Smooth muscle cell (in vitro differentiated cells): Measurements from ENCODE around the gene XKR3. TPM values are rescaled to one million over a fixed set of nuclear protein-coding genes. Genes with fewer than 3 reads are reported as not detected.
"Not testable (repeated sequence)": the region's sequence is repeated elsewhere in the genome, so short reads cannot be mapped to it uniquely, and the experiment has no call there.

Experiments
- DNase-seq: peaks from one replicate; lab custom pipeline; 2025; ENCODE audit not compliant: unreplicated experiment; lab: John Stamatoyannopoulos, UW
- H2AFZ ChIP-seq: fragments of 200-600 bp; sonication (generic); 2 replicates; pipeline ENCODE4 v1.6.0; 2016; ENCODE audit warnings: antibody characterized with exemption, low read depth, mild to moderate bottlenecking
- H3F3A ChIP-seq: fragments of 200-600 bp; sonication (generic); 2 replicates; pipeline ENCODE4 v1.6.0; 2017; ENCODE audit warnings: antibody characterized with exemption, low read depth
- H3K27ac ChIP-seq: fragments of 200-600 bp; sonication (generic); 2 replicates; pipeline ENCODE4 v1.5.1; 2016; ENCODE audit warnings: low read depth, mild to moderate bottlenecking
- H3K27me3 ChIP-seq: fragments of 200-600 bp; sonication (generic); 2 replicates; pipeline ENCODE4 v1.6.1; 2016; ENCODE audit warnings: low read depth, mild to moderate bottlenecking
- H3K36me3 ChIP-seq: fragments of 200-600 bp; sonication (generic); 2 replicates; pipeline ENCODE4 v1.5.1; 2016; ENCODE audit warnings: low read depth
- H3K4me1 ChIP-seq: fragments of 200-600 bp; sonication (generic); 2 replicates; pipeline ENCODE4 v1.5.1; 2016; ENCODE audit warnings: low read depth
- H3K4me2 ChIP-seq: fragments of 200-600 bp; sonication (generic); 2 replicates; pipeline ENCODE4 v1.6.0; 2016; ENCODE audit warnings: mild to moderate bottlenecking
- H3K4me3 ChIP-seq: fragments of 200-600 bp; sonication (generic); 2 replicates; pipeline ENCODE4 v1.5.1; 2016; ENCODE audit warnings: mild to moderate bottlenecking
- H3K79me2 ChIP-seq: fragments of 200-600 bp; sonication (generic); 2 replicates; pipeline ENCODE4 v1.6.0; 2016; ENCODE audit warnings: low read depth, mild to moderate bottlenecking
- H3K9ac ChIP-seq: fragments of 200-600 bp; sonication (generic); 2 replicates; pipeline ENCODE4 v1.6.0; 2016; ENCODE audit warnings: low read depth
- H3K9me3 ChIP-seq: fragments of 200-600 bp; sonication (generic); replicated peaks from 2 replicates; pipeline ENCODE4 v1.5.1; 2016; ENCODE audit warnings: low read depth
- H4K20me1 ChIP-seq: fragments of 200-600 bp; sonication (generic); 2 replicates; pipeline ENCODE4 v1.6.0; 2016; ENCODE audit warnings: low read depth
- WGBS: methylation state at CpG from one replicate; pipeline ENCODE4 v1.1.7; 2016; ENCODE audit warnings: low lambda C conversion rate; 5-methylcytosine and 5-hydroxymethylcytosine counted together
- polyA plus RNA-seq: library from polyadenylated mRNA; unstranded; fragments of >200 nt; fragmentation: Nextera tagmentation; extraction: Ambion mirVana; gene quantifications from 2 replicates; pipeline ENCODE4 v1.2.1, GENCODE V29; 2016
- total RNA-seq: library from RNA; depleted of rRNA; stranded (reverse); fragments of >200 nt; gene quantifications from 2 replicates; pipeline ENCODE4 v1.2.3, GENCODE V29; 2014
- TF ChIP-seq, protein P1 (sequence below): fragments of 200-600 bp; sonication (generic); IDR thresholded peaks from 2 replicates; pipeline ENCODE4 v1.5.1; 2017; ENCODE audit warnings: borderline replicate concordance, mild to moderate bottlenecking, antibody characterized with exemption; ENCODE audit not compliant: insufficient read depth, poor library complexity, severe bottlenecking

Gene XKR3
- total and polyA plus RNA-seq, 2 experiments from 2014 or later, result not detected

DNA sequence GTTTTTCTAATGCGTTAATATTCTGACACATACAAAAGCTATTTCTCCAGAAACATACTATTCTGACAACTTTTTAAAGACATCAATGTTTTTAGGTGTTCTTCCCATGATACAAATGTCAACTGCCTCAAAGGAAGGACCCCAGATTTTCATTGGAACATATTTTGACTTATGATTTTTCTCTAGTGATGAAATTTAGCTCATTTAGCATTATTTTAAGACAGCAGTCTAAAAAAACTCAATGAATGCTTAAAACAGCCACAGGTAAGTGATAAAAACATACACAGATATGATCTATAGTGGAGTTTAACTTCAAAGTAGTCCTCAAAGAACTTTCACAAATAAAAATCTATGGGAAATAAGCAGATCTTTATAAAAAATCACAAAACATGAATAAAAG lies 24.9 kb downstream of the XKR3 start:
- Histone ChIP-seq H3K36me3 (no peaks in the 10 kb centered on the region), H3K4me3 (no peak overlapping the region), H3F3A (no peaks in the 10 kb centered on the region), H3K9me3 (no peaks in the 10 kb centered on the region), H3K9ac (no peak overlapping the region), H3K79me2 (no peaks in the 10 kb centered on the region), H3K27ac (no peak overlapping the region), H3K4me1 (no peaks in the 10 kb centered on the region), H4K20me1 (no peaks in the 10 kb centered on the region), H3K27me3 (no peaks in the 10 kb centered on the region), H2AFZ (no peak overlapping the region), H3K4me2 (no peak overlapping the region)
- DNase-seq, result no peak
- TF ChIP-seq, protein P1, sequence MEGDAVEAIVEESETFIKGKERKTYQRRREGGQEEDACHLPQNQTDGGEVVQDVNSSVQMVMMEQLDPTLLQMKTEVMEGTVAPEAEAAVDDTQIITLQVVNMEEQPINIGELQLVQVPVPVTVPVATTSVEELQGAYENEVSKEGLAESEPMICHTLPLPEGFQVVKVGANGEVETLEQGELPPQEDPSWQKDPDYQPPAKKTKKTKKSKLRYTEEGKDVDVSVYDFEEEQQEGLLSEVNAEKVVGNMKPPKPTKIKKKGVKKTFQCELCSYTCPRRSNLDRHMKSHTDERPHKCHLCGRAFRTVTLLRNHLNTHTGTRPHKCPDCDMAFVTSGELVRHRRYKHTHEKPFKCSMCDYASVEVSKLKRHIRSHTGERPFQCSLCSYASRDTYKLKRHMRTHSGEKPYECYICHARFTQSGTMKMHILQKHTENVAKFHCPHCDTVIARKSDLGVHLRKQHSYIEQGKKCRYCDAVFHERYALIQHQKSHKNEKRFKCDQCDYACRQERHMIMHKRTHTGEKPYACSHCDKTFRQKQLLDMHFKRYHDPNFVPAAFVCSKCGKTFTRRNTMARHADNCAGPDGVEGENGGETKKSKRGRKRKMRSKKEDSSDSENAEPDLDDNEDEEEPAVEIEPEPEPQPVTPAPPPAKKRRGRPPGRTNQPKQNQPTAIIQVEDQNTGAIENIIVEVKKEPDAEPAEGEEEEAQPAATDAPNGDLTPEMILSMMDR, result no peak
- WGBS, result 94% methylated on average over 1 of the region's 1 CpG

DNA sequence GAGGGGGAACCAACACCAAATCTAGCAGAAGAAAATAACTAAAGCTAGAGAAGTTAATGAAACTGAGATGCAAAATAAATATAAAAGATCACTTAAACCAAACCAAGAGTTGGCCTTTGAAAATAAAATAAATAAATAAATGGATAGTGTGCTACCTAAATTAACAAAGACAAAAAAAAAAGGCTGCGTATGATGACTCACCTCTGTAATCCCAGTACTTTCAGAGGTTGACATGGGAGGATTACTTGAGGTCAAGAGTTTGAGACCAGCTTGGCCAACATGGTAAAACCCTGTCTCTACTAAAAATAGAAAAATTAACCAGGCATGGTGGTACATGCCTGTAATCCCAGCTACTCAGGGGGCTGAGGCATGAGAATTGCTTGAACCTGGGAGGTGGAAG lies 29.7 kb downstream of the XKR3 start:
- 76% methylated on average over 1 of the region's 1 CpG for WGBS
- H3K27ac ChIP-seq, H2AFZ ChIP-seq, H3K79me2 ChIP-seq, H3K27me3 ChIP-seq, H3F3A ChIP-seq, H3K4me1 ChIP-seq, H4K20me1 ChIP-seq, H3K9me3 ChIP-seq, H3K9ac ChIP-seq, H3K36me3 ChIP-seq, H3K4me3 ChIP-seq, DNase-seq, H3K4me2 ChIP-seq: not testable (repeated sequence)

DNA sequence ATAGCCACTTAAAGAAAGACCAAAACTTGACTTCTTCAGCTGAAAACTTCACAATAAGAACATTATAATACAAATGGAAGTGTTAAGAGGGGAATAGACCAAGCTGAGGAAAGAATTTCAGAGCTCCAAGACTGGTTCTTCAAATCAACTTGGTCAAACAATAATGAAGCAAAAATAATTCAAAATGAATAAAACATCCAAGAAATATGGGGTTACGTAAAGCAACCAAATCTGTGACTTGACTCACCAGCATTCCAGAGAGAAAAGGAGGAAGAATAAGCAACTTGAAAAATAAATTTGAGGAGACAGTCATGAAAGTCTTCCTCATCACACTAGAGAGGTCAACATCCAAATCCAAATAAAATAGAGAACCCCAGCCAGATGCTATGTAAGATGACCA lies 31.4 kb downstream of the XKR3 start:
- Histone ChIP-seq H3K79me2 (no peaks in the 10 kb centered on the region), H3K4me2 (no peak overlapping the region), H3K36me3 (no peaks in the 10 kb centered on the region), H3K27ac (no peak overlapping the region), H3K4me1 (no peaks in the 10 kb centered on the region), H3K9me3 (no peaks in the 10 kb centered on the region), H3K27me3 (no peaks in the 10 kb centered on the region), H3K4me3 (no peak overlapping the region), H2AFZ (no peak overlapping the region), H3F3A (no peaks in the 10 kb centered on the region), H3K9ac (no peak overlapping the region), H4K20me1 (no peaks in the 10 kb centered on the region)
- TF ChIP-seq, protein P1, result no peak
- 83% methylated on average over 1 of the region's 1 CpG for WGBS
- DNase-seq, result no peak

DNA sequence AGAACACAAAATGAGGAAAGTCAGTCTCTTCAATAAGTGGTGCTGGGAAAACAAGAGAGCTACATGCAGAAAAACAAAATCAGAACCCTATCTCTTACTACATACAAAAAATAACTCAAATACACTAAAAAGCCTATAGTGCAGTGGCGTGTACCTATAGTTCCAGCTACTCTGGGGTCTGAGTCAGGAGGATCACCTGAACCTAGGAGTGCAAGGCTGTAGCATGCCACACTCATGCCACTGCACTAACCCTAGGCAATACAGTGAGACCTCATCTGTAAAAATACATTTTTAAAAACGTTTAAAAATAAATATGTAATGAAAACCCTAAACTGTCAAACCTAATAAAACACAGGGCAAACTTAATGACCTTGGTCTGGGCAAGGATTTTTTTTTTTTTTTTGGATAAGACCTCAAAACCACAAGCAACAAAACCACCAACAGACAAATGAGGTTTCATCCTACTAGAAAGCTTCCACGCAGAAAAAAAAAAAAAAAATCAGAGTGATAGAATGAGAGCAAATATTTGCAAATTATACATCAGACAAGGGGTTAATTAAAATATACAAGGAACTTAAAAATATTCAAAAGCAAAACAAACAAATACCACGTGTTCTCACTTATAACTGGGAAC lies 35.2 kb downstream of the XKR3 start:
- Histone ChIP-seq H2AFZ (no peak overlapping the region), H4K20me1 (no peaks in the 10 kb centered on the region), H3F3A (no peaks in the 10 kb centered on the region), H3K36me3 (no peaks in the 10 kb centered on the region), H3K4me3 (no peak overlapping the region), H3K27me3 (no peaks in the 10 kb centered on the region), H3K9me3 (no peaks in the 10 kb centered on the region), H3K79me2 (no peaks in the 10 kb centered on the region), H3K4me1 (no peaks in the 10 kb centered on the region), H3K4me2 (no peak overlapping the region), H3K27ac (no peak overlapping the region), H3K9ac (no peak overlapping the region)
- DNase-seq, result no peak
- TF ChIP-seq, protein P1, result no peak
- WGBS, result 60% methylated on average over 4 of the region's 4 CpGs
